NCI-H226 (cell line): Measurements from ENCODE around the gene NR1H2.
"Not testable (repeated sequence)": the region's sequence is repeated elsewhere in the genome, so short reads cannot be mapped to it uniquely, and the experiment has no call there.

Source experiments
- DNase-seq: peaks from one replicate; pipeline ENCODE4 v3.0.0-alpha.2; 2015

Gene NR1H2

DNA sequence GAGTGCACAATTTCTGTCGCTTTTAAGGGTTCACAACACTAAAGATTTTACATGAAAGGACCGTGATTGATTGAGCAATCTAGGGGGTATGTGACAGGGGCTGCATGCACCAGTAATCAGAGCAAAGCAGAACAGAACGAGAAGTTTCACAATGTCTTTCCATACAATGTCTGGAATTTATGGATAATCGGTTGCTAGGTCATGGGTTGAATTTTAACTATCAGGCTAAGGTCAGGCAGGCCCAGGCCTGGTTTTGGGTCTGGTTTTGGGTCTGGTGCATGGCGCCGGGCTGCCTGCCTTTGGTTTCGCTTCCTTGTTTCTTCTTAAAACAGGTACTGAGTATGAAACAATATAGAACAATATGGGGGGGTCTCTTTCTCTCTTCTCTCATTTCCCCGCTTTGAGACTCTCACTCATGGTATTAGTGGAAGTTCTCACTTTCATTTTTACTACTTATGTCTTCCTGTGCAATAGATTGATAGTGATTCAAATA is 29.1 kb upstream of the NR1H2 start:
- DNase-seq = not testable (repeated sequence)

DNA sequence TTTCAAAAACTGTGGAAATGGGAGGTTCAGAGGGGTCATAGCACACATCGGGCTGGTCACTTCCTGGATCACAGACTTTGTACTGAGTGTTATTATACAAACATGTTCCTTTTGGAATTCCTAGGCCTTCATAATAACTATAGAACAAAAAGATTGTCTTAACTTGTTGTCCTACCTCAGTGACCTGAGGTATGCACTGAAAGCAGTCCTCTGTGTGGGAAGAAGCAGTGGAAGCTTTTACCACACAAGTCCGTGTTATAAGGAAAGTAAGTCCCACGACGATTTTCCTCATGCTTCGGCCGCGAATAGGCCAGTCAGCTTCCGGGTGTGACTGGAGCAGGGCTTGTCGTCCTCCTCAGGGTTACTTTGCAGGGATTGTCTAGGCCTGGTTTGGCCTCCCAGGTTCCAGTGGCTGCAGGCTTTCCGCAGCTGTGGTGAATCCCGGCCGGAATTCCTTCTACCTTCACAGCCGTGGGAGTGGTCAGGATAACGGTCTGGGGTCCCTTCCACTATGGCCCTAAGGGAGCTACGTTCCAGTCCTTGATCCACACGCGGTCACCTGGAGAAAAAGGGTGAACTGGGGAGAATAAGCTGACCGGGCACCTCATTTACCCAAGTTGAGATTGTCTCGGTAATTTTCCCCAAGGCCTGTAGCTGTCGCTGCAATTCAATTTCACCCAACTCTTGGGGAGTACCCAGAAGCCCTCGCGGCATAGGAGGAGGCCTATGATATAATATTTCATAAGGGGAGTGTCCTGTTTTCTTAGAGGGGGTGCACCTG is 26.8 kb upstream of the NR1H2 start:
- no peak for DNase-seq

- DNase-seq = no peak
Observed at GRCh38 chr19:50352242-50352641, 24.0 kb upstream of the NR1H2 start.

- not testable (repeated sequence) for DNase-seq
Observed at GRCh38 chr19:50353487-50353880, 22.8 kb upstream of the NR1H2 start.

DNA sequence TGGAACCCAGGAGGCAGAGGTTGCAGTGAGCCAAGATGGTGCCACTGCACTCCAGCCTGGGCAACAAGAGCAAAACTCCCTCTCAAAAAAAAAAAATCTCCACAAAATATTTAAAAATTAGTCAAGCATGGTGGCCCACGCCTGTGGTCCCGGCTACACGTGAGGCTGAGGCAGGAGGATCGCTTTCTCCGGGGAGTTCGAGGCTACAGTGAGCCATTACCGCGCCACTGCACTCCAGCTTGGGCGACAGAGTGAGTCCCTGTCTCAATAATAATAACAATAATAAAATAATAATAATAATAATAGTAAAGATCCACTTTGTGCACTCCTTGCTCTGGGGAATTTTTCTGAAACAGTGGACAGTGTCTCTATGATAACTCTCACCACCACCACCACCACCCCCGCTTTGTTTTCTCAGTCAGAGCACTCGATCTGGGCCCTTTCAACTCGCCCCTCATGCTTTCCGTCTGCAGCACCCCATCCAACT is 19.5 kb upstream of the NR1H2 start:
- no peak for DNase-seq

- peak; percentile 33 for DNase-seq
Observed at GRCh38 chr19:50357178-50358100, 18.8 kb upstream of the NR1H2 start.

GRCh38 chr19:50358483-50359327 is 17.6 kb upstream of the NR1H2 start:
- no peak for DNase-seq

DNA sequence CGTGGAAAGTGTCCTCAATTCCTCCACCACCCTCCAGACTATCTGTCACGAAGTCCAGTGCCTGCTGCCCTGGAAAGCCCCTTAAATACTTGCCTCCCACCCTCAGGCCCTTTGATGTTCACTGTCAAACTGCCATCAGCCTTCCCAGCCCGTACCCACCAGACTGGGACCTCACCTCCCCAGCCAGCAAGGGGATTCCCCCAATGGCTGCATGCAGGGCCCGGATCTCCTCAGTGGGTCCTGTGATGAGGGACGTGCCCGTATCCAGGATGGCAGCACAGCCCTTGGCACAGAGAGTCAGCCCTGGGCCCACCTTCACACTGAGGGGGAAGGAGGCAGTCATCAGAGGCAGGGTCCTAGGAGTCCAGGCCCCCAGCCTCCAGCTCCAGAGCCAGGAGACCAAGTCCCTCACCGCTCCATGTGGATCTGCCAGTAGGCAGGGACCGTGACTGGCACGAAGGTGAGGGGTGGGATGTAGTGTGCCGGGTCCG is 16.9 kb upstream of the NR1H2 start:
- DNase-seq = no peak

GRCh38 chr19:50361290-50362029 is 14.8 kb upstream of the NR1H2 start:
- no peak for DNase-seq

DNA sequence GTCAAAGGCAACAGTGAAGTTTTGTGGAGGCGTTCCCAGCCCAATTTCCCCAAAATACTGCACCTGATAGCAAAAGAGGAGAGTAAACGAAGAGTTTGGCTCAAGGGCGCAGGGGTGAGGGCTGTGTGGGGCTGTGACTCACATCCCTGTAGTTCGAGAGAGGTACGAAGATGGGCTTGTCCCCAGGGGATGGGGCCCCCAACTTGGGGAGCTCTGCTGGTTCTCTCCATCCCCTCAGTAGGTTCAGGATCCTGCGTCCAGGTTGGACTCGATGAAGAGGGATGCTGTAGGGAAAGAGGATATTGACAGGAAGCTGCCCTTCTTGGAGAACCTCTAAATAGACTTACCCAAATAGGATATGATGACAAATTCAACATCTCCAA is 14.2 kb upstream of the NR1H2 start:
- no peak for DNase-seq

DNA sequence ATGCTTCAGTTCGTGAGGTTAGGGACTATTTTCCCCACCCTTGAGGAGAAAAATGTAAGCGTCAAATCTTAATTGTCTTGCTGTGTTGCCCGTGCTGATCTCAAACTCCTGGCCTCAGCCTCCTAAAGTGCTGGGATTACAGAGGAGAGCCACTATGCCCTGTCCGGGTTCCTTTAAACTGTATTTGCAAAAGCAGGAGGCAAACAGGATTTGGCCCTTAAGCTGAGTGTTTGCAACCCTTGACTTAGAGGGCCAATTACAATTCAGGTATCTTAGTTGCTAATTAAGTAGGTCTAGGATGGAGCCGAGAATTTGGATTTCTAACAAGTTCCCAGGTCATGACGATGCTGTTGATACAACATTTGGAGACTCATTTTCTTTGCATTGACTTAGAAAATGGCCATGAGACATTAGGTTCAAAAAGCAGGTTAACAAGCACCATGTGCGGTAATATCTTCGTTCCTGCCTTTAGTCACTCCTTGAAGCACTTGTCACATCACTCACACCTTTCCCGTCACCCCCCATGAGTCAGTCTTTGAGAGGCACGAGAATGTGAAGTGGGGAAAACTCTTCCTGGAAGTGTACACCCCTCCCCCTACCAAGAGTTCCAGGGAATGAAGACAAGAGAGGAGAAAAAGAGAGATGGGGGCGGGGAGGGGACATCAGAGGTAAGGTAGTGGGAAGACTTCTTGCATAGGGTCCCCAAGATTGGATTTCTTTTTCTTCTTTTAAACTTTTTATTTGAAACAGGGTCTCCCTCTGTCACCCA is 13.4 kb upstream of the NR1H2 start:
- no peak for DNase-seq

DNA sequence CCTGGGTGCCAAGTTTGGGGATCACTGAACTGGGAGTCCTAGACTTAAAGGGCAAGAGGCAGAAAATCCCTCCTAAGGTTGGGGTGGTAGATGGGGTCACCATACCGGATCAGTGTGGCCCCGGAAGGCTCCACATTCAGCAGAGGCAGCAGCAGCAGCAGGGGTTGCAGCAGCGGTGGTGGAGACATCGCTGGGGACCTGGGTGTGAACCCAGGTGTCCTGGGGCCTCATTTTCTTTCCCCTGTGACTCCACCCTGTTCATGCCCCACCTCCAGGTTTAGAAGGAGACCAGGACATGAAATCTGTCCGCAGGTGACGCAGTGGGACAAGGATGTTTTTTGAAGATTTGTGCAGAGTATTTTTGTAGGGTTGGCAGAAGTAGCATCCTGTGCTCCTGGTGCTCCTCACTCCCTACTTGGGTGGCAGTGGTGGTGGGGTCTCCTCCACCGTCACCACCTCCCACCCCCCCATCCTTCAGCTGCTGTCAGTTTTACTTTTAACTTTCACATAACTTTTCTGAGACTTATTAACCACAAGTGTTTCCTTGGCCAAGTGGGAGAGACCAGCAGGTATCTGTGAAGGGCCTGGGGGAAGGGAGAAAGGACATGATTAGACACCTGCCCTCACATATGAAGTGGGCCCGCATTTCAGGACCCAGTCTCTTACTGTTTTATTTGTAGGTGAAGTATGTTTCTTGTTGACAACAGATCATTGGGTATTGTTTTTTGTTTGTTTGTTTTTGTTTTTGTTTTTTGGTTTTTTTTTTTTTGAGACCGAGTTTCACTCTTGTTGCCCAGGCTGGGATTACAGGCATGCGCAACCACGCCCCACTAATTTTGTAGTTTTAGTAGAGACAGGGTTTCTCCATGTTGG is 10.6 kb upstream of the NR1H2 start, which contains the start of gene NAPSA:
TSS of gene NAPSA (minus strand) at position 206 of the 873 bp plus-strand sequence. CDS start at position 188, 18 bp downstream.
- DNase-seq = no peak

- peak; percentile 46 for DNase-seq
Observed at GRCh38 chr19:50368649-50369570, 7.3 kb upstream of the NR1H2 start.

GRCh38 chr19:50371914-50372475 is 4.3 kb upstream of the NR1H2 start:
- DNase-seq = no peak

DNA sequence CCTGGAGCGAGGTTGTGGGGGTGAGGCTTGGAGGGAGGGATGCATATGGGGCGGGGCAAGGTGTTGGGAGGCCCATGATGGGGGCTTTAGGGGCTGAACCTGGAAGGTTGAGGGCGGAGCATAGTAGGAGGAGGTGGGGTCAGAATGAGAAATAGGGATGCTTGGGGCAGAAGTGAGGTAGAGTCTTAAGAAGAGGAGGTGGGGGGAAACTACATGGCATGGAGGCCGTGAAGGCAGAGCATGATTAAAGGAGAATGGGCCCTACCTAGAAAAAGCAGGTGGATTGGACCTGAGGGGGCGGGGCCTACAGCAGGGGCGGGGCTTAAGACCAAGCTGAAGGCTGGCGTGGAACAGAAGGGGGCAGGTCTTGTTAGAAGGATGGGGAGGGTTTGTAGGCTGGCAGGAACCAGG is 799 bp downstream of the NR1H2 start:
- peak; percentile 43 for DNase-seq

DNA sequence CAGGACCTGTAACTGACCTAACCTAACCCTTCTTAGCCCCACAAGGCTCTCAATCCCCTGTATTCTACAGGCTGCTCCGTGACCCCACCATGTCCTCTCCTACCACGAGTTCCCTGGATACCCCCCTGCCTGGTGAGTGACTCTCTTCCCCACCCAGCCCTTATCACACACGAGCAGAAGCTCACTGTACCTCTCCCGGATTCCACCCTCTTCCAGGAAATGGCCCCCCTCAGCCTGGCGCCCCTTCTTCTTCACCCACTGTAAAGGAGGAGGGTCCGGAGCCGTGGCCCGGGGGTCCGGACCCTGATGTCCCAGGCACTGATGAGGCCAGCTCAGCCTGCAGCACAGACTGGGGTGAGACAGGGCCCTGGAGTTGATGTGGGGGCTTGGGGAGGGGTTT is 1.3 kb downstream of the NR1H2 start:
- DNase-seq = no peak

DNA sequence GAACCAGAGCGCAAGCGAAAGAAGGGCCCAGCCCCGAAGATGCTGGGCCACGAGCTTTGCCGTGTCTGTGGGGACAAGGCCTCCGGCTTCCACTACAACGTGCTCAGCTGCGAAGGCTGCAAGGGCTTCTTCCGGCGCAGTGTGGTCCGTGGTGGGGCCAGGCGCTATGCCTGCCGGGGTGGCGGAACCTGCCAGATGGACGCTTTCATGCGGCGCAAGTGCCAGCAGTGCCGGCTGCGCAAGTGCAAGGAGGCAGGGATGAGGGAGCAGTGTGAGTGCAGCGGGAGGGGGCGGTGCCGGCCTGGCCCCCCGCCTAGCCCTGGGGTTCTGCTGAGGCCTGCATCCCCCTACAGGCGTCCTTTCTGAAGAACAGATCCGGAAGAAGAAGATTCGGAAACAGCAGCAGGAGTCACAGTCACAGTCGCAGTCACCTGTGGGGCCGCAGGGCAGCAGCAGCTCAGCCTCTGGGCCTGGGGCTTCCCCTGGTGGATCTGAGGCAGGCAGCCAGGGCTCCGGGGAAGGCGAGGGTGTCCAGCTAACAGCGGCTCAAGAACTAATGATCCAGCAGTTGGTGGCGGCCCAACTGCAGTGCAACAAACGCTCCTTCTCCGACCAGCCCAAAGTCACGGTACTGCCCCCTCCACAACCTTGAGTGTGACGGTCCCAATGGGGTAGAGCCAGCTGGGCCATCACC is 2.1 kb downstream of the NR1H2 start:
- no peak for DNase-seq

DNA sequence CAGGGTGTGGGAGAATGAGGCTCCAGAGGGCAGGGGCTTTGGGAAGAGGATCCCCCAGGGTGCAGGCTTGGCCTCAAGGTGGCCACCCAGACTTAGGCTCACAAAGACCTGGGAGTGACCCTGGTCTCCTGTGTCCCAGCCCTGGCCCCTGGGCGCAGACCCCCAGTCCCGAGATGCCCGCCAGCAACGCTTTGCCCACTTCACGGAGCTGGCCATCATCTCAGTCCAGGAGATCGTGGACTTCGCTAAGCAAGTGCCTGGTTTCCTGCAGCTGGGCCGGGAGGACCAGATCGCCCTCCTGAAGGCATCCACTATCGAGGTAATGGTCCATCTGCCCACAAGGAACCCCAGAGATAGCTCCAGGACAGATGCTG is 2.6 kb downstream of the NR1H2 start:
- DNase-seq = no peak
